Measurements from ENCODE around the gene ATL2. TPM values are rescaled to one million over a fixed set of nuclear protein-coding genes. Genes with fewer than 3 reads are reported as not detected.

Gene ATL2
- total and polyA plus RNA-seq, 2 experiments from 2014 or later, result 28.7 to 86.5 TPM

GRCh38 chr2:38376346-38377049, 575 bp downstream of the ATL2 start:
- Histone ChIP-seq H3K36me3 (no peaks in the 10 kb centered on the region), H3K4me1 (ENCODE audit: low read depth) (peaks cover 13% of the 10 kb centered on the region), H3K27me3 (no peaks in the 10 kb centered on the region), H3K27ac (peak overlapping the region; percentile 98), H3K4me3 (peak overlapping the region; percentile 87), H3K9me3 (ENCODE audit: low read depth) (no peaks in the 10 kb centered on the region)
- TF ChIP-seq, protein P1, sequence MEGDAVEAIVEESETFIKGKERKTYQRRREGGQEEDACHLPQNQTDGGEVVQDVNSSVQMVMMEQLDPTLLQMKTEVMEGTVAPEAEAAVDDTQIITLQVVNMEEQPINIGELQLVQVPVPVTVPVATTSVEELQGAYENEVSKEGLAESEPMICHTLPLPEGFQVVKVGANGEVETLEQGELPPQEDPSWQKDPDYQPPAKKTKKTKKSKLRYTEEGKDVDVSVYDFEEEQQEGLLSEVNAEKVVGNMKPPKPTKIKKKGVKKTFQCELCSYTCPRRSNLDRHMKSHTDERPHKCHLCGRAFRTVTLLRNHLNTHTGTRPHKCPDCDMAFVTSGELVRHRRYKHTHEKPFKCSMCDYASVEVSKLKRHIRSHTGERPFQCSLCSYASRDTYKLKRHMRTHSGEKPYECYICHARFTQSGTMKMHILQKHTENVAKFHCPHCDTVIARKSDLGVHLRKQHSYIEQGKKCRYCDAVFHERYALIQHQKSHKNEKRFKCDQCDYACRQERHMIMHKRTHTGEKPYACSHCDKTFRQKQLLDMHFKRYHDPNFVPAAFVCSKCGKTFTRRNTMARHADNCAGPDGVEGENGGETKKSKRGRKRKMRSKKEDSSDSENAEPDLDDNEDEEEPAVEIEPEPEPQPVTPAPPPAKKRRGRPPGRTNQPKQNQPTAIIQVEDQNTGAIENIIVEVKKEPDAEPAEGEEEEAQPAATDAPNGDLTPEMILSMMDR (IDR thresholded peaks at IDR 0.05; ENCODE audit: low read depth, low read length), result peak; percentile 33
- peak; percentile 74 to 80 for DNase-seq (ENCODE audit: low read depth in 1 of 2, low spot score in 1 of 2)

GRCh38 chr2:38375696-38376345, 1.3 kb downstream of the ATL2 start:
- no peaks in the 10 kb centered on the region for H3K27me3 ChIP-seq
- H3K27ac ChIP-seq, result peak overlapping the region; percentile 98
- H3K4me1 ChIP-seq (ENCODE audit: low read depth), result peaks cover 13% of the 10 kb centered on the region
- no peaks in the 10 kb centered on the region for H3K36me3 ChIP-seq
- TF ChIP-seq, protein P1 (IDR thresholded peaks at IDR 0.05; ENCODE audit: low read depth, low read length), result no peak
- peak in 1 of 2 donors; percentile 43 for DNase-seq (ENCODE audit: low read depth in 1 of 2, low spot score in 1 of 2)
- no peaks in the 10 kb centered on the region for H3K9me3 ChIP-seq (ENCODE audit: low read depth)
- peak overlapping the region; percentile 87 for H3K4me3 ChIP-seq

- no peaks in the 10 kb centered on the region for H3K27me3 ChIP-seq
- TF ChIP-seq, protein P1 (IDR thresholded peaks at IDR 0.05; ENCODE audit: low read depth, low read length), result no peak
- H3K27ac ChIP-seq, result peak overlapping the region; percentile 98
- H3K4me3 ChIP-seq, result peak overlapping the region; percentile 87
- H3K9me3 ChIP-seq (ENCODE audit: low read depth), result no peaks in the 10 kb centered on the region
- H3K36me3 ChIP-seq, result no peaks in the 10 kb centered on the region
- peaks cover 13% of the 10 kb centered on the region for H3K4me1 ChIP-seq (ENCODE audit: low read depth)
- peak in 1 of 2 donors; percentile 13 for DNase-seq (ENCODE audit: low read depth in 1 of 2, low spot score in 1 of 2)
Observed at GRCh38 chr2:38374984-38375383, 2.1 kb downstream of the ATL2 start.

GRCh38 chr2:38371235-38371634, 5.8 kb downstream of the ATL2 start:
- H3K27ac ChIP-seq, result no peak overlapping the region
- TF ChIP-seq, protein P1 (IDR thresholded peaks at IDR 0.05; ENCODE audit: low read depth, low read length), result no peak
- H3K27me3 ChIP-seq, result no peaks in the 10 kb centered on the region
- no peaks in the 10 kb centered on the region for H3K9me3 ChIP-seq (ENCODE audit: low read depth)
- H3K4me1 ChIP-seq (ENCODE audit: low read depth), result peaks cover 13% of the 10 kb centered on the region
- H3K36me3 ChIP-seq, result no peaks in the 10 kb centered on the region
- no peak overlapping the region for H3K4me3 ChIP-seq
- no peak for DNase-seq (ENCODE audit: low read depth in 1 of 2, low spot score in 1 of 2)

- no peaks in the 10 kb centered on the region for H3K36me3 ChIP-seq
- TF ChIP-seq, protein P1 (IDR thresholded peaks at IDR 0.05; ENCODE audit: low read depth, low read length), result no peak
- DNase-seq (ENCODE audit: low read depth in 1 of 2, low spot score in 1 of 2), result no peak
- no peaks in the 10 kb centered on the region for H3K27me3 ChIP-seq
- H3K4me1 ChIP-seq (ENCODE audit: low read depth), result peaks cover 13% of the 10 kb centered on the region
- H3K27ac ChIP-seq, result no peak overlapping the region
- no peaks in the 10 kb centered on the region for H3K9me3 ChIP-seq (ENCODE audit: low read depth)
- H3K4me3 ChIP-seq, result no peak overlapping the region
Observed at GRCh38 chr2:38370664-38371063, 6.4 kb downstream of the ATL2 start.
